ENCODE data around the gene GAP43. TPM values are rescaled to one million over a fixed set of nuclear protein-coding genes. Genes with fewer than 3 reads are reported as not detected.
"Not testable (repeated sequence)": the region's sequence is repeated elsewhere in the genome, so short reads cannot be mapped to it uniquely, and the experiment has no call there.

Gene GAP43
- total RNA-seq, 1 donor from 2014 or later, result not detected

- Histone ChIP-seq H3K27me3 (ENCODE audit: control insufficient read depth, insufficient read depth, low read length) (no peaks in the 10 kb centered on the region), H3K4me3 (ENCODE audit: low read depth, low read length) (no peak overlapping the region), H3K36me3 (ENCODE audit: control insufficient read depth, insufficient read depth, low read length) (no peaks in the 10 kb centered on the region)
- no peak for FAIRE-seq
- no peak for DNase-seq (ENCODE audit: low read depth)
- no peak for TF ChIP-seq CTCF (IDR thresholded peaks at IDR 0.05; ENCODE audit: insufficient read depth, low read length, severe bottlenecking)
Measured at GRCh38 chr3:115727135-115727534, 103.8 kb downstream of the GAP43 start.

GRCh38 chr3:115728013-115728412, 104.7 kb downstream of the GAP43 start:
- FAIRE-seq, result no peak
- no peak for DNase-seq (ENCODE audit: low read depth)
- H3K27me3 ChIP-seq (ENCODE audit: control insufficient read depth, insufficient read depth, low read length), result no peaks in the 10 kb centered on the region
- no peaks in the 10 kb centered on the region for H3K36me3 ChIP-seq (ENCODE audit: control insufficient read depth, insufficient read depth, low read length)
- no peak overlapping the region for H3K4me3 ChIP-seq (ENCODE audit: low read depth, low read length)
- no peak for TF ChIP-seq CTCF (IDR thresholded peaks at IDR 0.05; ENCODE audit: insufficient read depth, low read length, severe bottlenecking)

- not testable (repeated sequence) for H3K36me3 ChIP-seq (ENCODE audit: control insufficient read depth, insufficient read depth, low read length); FAIRE-seq; H3K27me3 ChIP-seq (ENCODE audit: control insufficient read depth, insufficient read depth, low read length); DNase-seq (ENCODE audit: low read depth); H3K4me3 ChIP-seq (ENCODE audit: low read depth, low read length)
Measured at GRCh38 chr3:115736341-115736740, 113.0 kb downstream of the GAP43 start.

- no peak for TF ChIP-seq CTCF (IDR thresholded peaks at IDR 0.05; ENCODE audit: insufficient read depth, low read length, severe bottlenecking)
- H3K4me3 ChIP-seq (ENCODE audit: low read depth, low read length), result no peak overlapping the region
- DNase-seq (ENCODE audit: low read depth), result no peak
- no peak for FAIRE-seq
- no peaks in the 10 kb centered on the region for H3K27me3 ChIP-seq (ENCODE audit: control insufficient read depth, insufficient read depth, low read length)
- H3K36me3 ChIP-seq (ENCODE audit: control insufficient read depth, insufficient read depth, low read length), result no peaks in the 10 kb centered on the region
Measured at GRCh38 chr3:115741650-115742049, 118.3 kb downstream of the GAP43 start.

GRCh38 chr3:115744516-115744915, 121.2 kb downstream of the GAP43 start:
- H3K4me3 ChIP-seq (ENCODE audit: low read depth, low read length); FAIRE-seq; H3K27me3 ChIP-seq (ENCODE audit: control insufficient read depth, insufficient read depth, low read length); H3K36me3 ChIP-seq (ENCODE audit: control insufficient read depth, insufficient read depth, low read length): not testable (repeated sequence)
- peak; percentile 28 for DNase-seq (ENCODE audit: low read depth)

- H3K36me3 ChIP-seq (ENCODE audit: control insufficient read depth, insufficient read depth, low read length); H3K4me3 ChIP-seq (ENCODE audit: low read depth, low read length); FAIRE-seq; DNase-seq (ENCODE audit: low read depth); H3K27me3 ChIP-seq (ENCODE audit: control insufficient read depth, insufficient read depth, low read length): not testable (repeated sequence)
Measured at GRCh38 chr3:115752978-115753377, 129.7 kb downstream of the GAP43 start.

- DNase-seq (ENCODE audit: low read depth), result no peak
- no peak overlapping the region for H3K4me3 ChIP-seq (ENCODE audit: low read depth, low read length)
- H3K36me3 ChIP-seq (ENCODE audit: control insufficient read depth, insufficient read depth, low read length), result no peaks in the 10 kb centered on the region
- TF ChIP-seq CTCF (IDR thresholded peaks at IDR 0.05; ENCODE audit: insufficient read depth, low read length, severe bottlenecking), result no peak
- H3K27me3 ChIP-seq (ENCODE audit: control insufficient read depth, insufficient read depth, low read length), result no peaks in the 10 kb centered on the region
- no peak for FAIRE-seq
Measured at GRCh38 chr3:115758076-115758763, 134.9 kb downstream of the GAP43 start.

Data from bronchial epithelial cell (primary cell).